ENCODE results near the gene NEURL1B. TPM values are rescaled to one million over a fixed set of nuclear protein-coding genes. Genes with fewer than 3 reads are reported as not detected.

Gene NEURL1B
- polyA plus RNA-seq, 1 donor from 2014 or later: 12.7 TPM

GRCh38 chr5:172723508-172723907, 82.4 kb downstream of the NEURL1B start:
- Histone ChIP-seq H4K20me1 (ENCODE audit: insufficient read depth) (no peaks in the 10 kb centered on the region), H3K36me3 (ENCODE audit: insufficient read depth, low read length) (no peaks in the 10 kb centered on the region), H2AFZ (ENCODE audit: low read depth, low read length) (no peak overlapping the region), H3K4me3 (ENCODE audit: low read length) (no peak overlapping the region), H3K9ac (ENCODE audit: low read length) (no peak overlapping the region), H3K27ac (ENCODE audit: low read length) (no peak overlapping the region), H3F3A (ENCODE audit: insufficient read depth, low read length, poor library complexity, severe bottlenecking) (no peaks in the 10 kb centered on the region), H3K9me2 (ENCODE audit: insufficient read depth, low read length) (no peaks in the 10 kb centered on the region), H3K79me2 (replicated peaks; ENCODE audit: insufficient read depth, low read length) (no peaks in the 10 kb centered on the region), H3K27me3 (ENCODE audit: insufficient read depth, low read depth, low read length) (no peaks in the 10 kb centered on the region), H3K4me2 (ENCODE audit: low read length) (no peak overlapping the region), H3K9me3 (ENCODE audit: low read length) (no peaks in the 10 kb centered on the region)
- TF ChIP-seq EP300 (conservative IDR thresholded peaks at IDR 0.05; ENCODE audit: poor library complexity, severe bottlenecking) (no peak), POLR2AphosphoS5 (IDR thresholded peaks at IDR 0.05) (no peak), TAF1 (IDR thresholded peaks at IDR 0.05; ENCODE audit: low read depth) (no peak), MXI1 (conservative IDR thresholded peaks at IDR 0.05; ENCODE audit: poor library complexity, severe bottlenecking) (no peak), EZH2 (IDR thresholded peaks at IDR 0.05; ENCODE audit: borderline replicate concordance, insufficient read depth, low read length, poor library complexity, severe bottlenecking) (no peak), RAD21 (conservative IDR thresholded peaks at IDR 0.05) (no peak), CTCF (IDR thresholded peaks at IDR 0.05; ENCODE audit: poor library complexity, severe bottlenecking) (no peak)

DNA sequence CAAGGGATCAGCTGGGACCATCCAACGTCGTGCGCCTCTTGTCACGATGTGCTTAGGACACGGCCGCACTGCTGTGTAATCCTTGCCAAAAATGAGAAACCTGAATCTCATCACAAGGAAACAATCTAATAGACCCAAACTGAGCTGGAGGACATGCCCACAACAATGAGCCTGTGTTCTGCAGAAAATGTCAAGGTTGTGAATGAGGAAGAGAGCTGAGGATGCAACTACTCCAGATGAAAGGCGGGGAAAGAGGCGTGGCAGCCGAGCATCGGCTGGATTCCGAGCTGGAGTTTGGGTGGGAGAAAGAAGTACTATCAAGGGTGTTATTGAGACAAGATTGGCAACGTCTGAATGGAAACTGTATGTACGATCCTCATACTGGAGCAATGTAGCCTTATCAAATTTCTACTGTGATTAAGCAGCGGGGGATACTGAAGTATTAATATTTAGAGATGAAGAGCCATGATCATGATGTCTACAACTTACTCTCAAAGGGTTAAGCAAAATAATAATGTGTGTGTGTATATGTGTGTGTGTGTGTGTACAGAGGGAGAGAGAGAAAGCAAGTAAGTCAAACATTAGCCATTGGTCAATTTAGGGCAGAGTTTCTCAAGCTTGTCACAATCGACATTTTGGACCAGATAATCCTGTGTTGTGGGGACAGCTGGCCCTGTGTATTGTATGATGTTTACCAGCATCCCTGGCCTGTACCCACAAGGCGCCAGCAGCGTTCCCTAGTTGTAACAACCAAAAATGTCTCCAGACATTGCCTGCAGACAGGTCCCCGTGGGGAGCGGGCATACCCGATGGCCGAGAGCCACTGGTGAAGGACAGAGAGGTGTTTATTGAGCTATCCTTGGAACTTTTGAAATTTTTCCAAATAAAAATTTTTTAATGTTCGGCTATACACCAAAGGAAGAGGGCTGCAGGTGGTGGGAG, 83.5 kb downstream of the NEURL1B start:
- Histone ChIP-seq H3F3A (ENCODE audit: insufficient read depth, low read length, poor library complexity, severe bottlenecking) (no peaks in the 10 kb centered on the region), H3K4me2 (ENCODE audit: low read length) (no peak overlapping the region), H3K9me3 (ENCODE audit: low read length) (no peaks in the 10 kb centered on the region), H3K4me3 (ENCODE audit: low read length) (no peak overlapping the region), H3K9ac (ENCODE audit: low read length) (no peak overlapping the region), H2AFZ (ENCODE audit: low read depth, low read length) (no peak overlapping the region), H4K20me1 (ENCODE audit: insufficient read depth) (no peaks in the 10 kb centered on the region), H3K79me2 (replicated peaks; ENCODE audit: insufficient read depth, low read length) (no peaks in the 10 kb centered on the region), H3K27ac (ENCODE audit: low read length) (no peak overlapping the region), H3K36me3 (ENCODE audit: insufficient read depth, low read length) (no peaks in the 10 kb centered on the region), H3K27me3 (ENCODE audit: insufficient read depth, low read depth, low read length) (no peaks in the 10 kb centered on the region), H3K9me2 (ENCODE audit: insufficient read depth, low read length) (no peaks in the 10 kb centered on the region)
- TF ChIP-seq CTCF (IDR thresholded peaks at IDR 0.05; ENCODE audit: poor library complexity, severe bottlenecking) (no peak), SMC3 (conservative IDR thresholded peaks at IDR 0.05; ENCODE audit: poor library complexity) (no peak), EP300 (conservative IDR thresholded peaks at IDR 0.05; ENCODE audit: poor library complexity, severe bottlenecking) (no peak), POLR2AphosphoS5 (IDR thresholded peaks at IDR 0.05) (no peak), REST (IDR thresholded peaks at IDR 0.05; ENCODE audit: borderline replicate concordance) (no peak), EZH2 (IDR thresholded peaks at IDR 0.05; ENCODE audit: borderline replicate concordance, insufficient read depth, low read length, poor library complexity, severe bottlenecking) (no peak), RAD21 (conservative IDR thresholded peaks at IDR 0.05) (no peak), MXI1 (conservative IDR thresholded peaks at IDR 0.05; ENCODE audit: poor library complexity, severe bottlenecking) (no peak), TAF1 (IDR thresholded peaks at IDR 0.05; ENCODE audit: low read depth) (no peak)
